Lung (tissue), 12 donors: ENCODE measurements around the gene FAM135A. TPM values are rescaled to one million over a fixed set of nuclear protein-coding genes. Genes with fewer than 3 reads are reported as not detected.

Experiments used
- ATAC-seq: fragments of 200-7000 bp; cut with Tn5 transposase; one replicate; pipeline ENCODE4 v1.9.1; 2020; ENCODE audit warnings: moderate number of reproducible peaks; ENCODE audit not compliant: insufficient read depth, low FRiP score
- DNase-seq, 3 donors: peaks; one replicate each; pipeline ENCODE4 v3.0.0-alpha.2; 2013 to 2017
- H3K27ac ChIP-seq, 2 donors: one replicate each; pipeline ENCODE4 v1.5.1; 2013; ENCODE audit warnings: mild to moderate bottlenecking in 2 of 2, moderate library complexity in 2 of 2, control low read depth in 1 of 2, inconsistent platforms in 1 of 2, low read depth in 1 of 2, low read length in 1 of 2
- H3K27me3 ChIP-seq, 3 donors: one replicate each; pipeline ENCODE4 v1.5.1; 2013; ENCODE audit warnings: low read length in 2 of 3; ENCODE audit not compliant: control insufficient read depth in 3 of 3, insufficient read depth in 3 of 3
- H3K36me3 ChIP-seq, 4 donors: one replicate each; pipeline ENCODE4 v1.5.1; 2013; ENCODE audit warnings: low read length in 4 of 4, mild to moderate bottlenecking in 1 of 4, moderate library complexity in 1 of 4; ENCODE audit not compliant: control insufficient read depth in 4 of 4, insufficient read depth in 4 of 4
- H3K4me1 ChIP-seq, 5 donors: one replicate each; pipeline ENCODE4 v1.5.1; 2013; ENCODE audit warnings: low read length in 5 of 5, mild to moderate bottlenecking in 2 of 5, moderate library complexity in 1 of 5; ENCODE audit not compliant: control insufficient read depth in 5 of 5, insufficient read depth in 5 of 5
- H3K4me3 ChIP-seq: one replicate; pipeline ENCODE4 v1.5.1; 2013; ENCODE audit warnings: mild to moderate bottlenecking, control low read depth, moderate library complexity
- H3K9ac ChIP-seq, 2 donors: one replicate each; pipeline ENCODE4 v1.5.1; 2013; ENCODE audit warnings: low read length in 2 of 2, control low read depth in 1 of 2; ENCODE audit not compliant: insufficient read depth in 1 of 2
- H3K9me3 ChIP-seq, 4 donors: one replicate each; pipeline ENCODE4 v1.5.1; 2013; ENCODE audit warnings: low read length in 3 of 4, mild to moderate bottlenecking in 1 of 4, moderate library complexity in 1 of 4; ENCODE audit not compliant: control insufficient read depth in 4 of 4, insufficient read depth in 3 of 4
- CTCF ChIP-seq: IDR thresholded peaks from 2 replicates; pipeline ENCODE4 v1.5.1; 2012; ENCODE audit warnings: mild to moderate bottlenecking; ENCODE audit errors: control extremely low read depth, extremely low read depth
- WGBS, 2 donors: extraction: QIAGEN DNeasy Blood & Tissue Kit; methylation state at CpG; one replicate each; pipeline ENCODE4 v1.1.7; 2013; 5-methylcytosine and 5-hydroxymethylcytosine counted together
- polyA plus RNA-seq, 2 donors: library from polyadenylated mRNA; stranded (reverse); fragments of 200-250 nt; gene quantifications; one replicate each; pipeline ENCODE4 v1.2.1, GENCODE V29; 2013
- total RNA-seq, 2 donors: library from RNA; depleted of rRNA in 1 of 2; stranded (reverse); fragments of >200 nt in 1 of 2; gene quantifications; one replicate each; pipeline ENCODE4 v1.2.1, GENCODE V29; 2014 to 2021
- donor health status: control.
- donor health status: control.
- donor health status: Bipolar disorder and iron deficiency.
- donor health status: healthy.
- donor health status: DM: yes; HTN: yes; CAD: no.

FAM135A gene
- total and polyA plus RNA-seq, 4 donors = 8.2 to 62.1 (median 19.5) TPM

DNA sequence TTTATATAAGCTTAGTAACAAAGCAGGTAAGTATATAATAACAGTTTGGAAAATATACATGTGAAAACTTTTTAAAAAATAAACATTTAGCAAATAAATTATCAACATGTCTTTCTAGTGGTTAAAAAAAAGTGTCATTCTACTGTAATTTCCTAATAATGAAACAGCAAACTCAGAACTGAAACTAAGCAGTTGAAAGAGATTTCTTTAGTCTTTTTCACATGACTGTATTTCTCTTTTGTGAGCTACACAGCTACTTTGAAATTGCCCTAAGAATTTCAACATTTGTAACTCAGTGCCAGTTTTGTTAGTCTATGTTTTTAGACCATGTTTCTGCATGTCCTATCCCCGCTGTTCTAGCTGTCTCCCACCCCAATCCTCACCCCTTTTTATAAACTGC lies 125.1 kb downstream of the FAM135A start:
- ATAC-seq (no peak), DNase-seq (no peak)
- Histone ChIP-seq H3K4me1 (no peaks in the 10 kb centered on the region), H3K36me3 (peaks cover 4 to 6% (median 6%) of the 10 kb centered on the region in 4 donors), H3K9me3 (no peaks in the 10 kb centered on the region), H3K27ac (no peak overlapping the region), H3K9ac (no peak overlapping the region), H3K27me3 (no peaks in the 10 kb centered on the region), H3K4me3 (no peak overlapping the region)
- no peak for TF ChIP-seq CTCF
- 78 to 87% methylated on average over 1 of the region's 1 CpG for WGBS, 2 donors

DNA sequence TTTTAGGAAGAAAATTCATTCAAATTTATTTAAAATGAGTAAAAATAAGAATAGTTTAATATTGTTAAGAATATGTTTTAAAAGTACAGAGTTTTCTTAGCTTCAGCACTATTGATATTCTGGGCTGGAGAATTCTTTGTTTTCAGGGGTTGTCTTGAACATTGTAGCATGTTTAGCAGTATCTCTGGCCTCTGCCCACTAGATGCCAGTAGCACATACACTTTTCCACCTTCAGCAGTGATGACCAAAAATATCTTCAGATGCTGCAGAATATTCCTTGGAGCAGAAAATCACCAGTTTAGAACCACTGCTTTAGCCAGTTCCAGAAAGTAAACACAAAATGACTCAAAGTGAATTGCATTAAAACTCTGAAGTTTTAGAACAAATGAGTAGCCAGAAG lies 134.0 kb downstream of the FAM135A start:
- DNase-seq = peak in 2 of 3 donors; percentile 7 to 34
- no peak overlapping the region for H3K27ac ChIP-seq
- no peaks in the 10 kb centered on the region for H3K27me3 ChIP-seq
- H3K9me3 ChIP-seq = no peaks in the 10 kb centered on the region
- no peak for ATAC-seq
- TF ChIP-seq CTCF = no peak
- no peaks in the 10 kb centered on the region for H3K4me1 ChIP-seq
- no peak overlapping the region for H3K4me3 ChIP-seq
- H3K36me3 ChIP-seq = peaks cover 0 to 6% (median 0%) of the 10 kb centered on the region in 4 donors
- H3K9ac ChIP-seq = no peak overlapping the region

- 86 to 87% methylated on average over 3 of the region's 3 CpGs for WGBS, 2 donors
- Histone ChIP-seq H3K4me1 (peaks cover 0 to under 1% (median 0%) of the 10 kb centered on the region in 5 donors), H3K27me3 (no peaks in the 10 kb centered on the region)
Measured at GRCh38 chr6:70547905-70548304, 134.6 kb downstream of the FAM135A start.

More at GRCh38 chr6:70547905-70548304, 134.6 kb downstream of the FAM135A start:
- DNase-seq (no peak), ATAC-seq (no peak)
- no peak overlapping the region for H3K9ac ChIP-seq
- no peak overlapping the region for H3K27ac ChIP-seq
- no peaks in the 10 kb centered on the region for H3K9me3 ChIP-seq
- H3K4me3 ChIP-seq = no peak overlapping the region
- H3K36me3 ChIP-seq = peaks cover 0 to 6% (median 0%) of the 10 kb centered on the region in 4 donors
- no peak for TF ChIP-seq CTCF
